Endothelial cell (in vitro differentiated cells): Measurements from ENCODE around the gene PRR16. TPM values are rescaled to one million over a fixed set of nuclear protein-coding genes. Genes with fewer than 3 reads are reported as not detected.

Experiments
- DNase-seq: peaks from one replicate; pipeline ENCODE4 v3.0.0; 2021; ENCODE audit warnings: low spot score
- H3K27ac Mint-ChIP-seq: one replicate; pipeline ENCODE4 v1.8.0; 2021; ENCODE audit warnings: mixed read lengths, inconsistent platforms; ENCODE audit not compliant: unreplicated experiment
- H3K27me3 Mint-ChIP-seq: one replicate; pipeline ENCODE4 v1.8.0; 2021; ENCODE audit warnings: mild to moderate bottlenecking, moderate library complexity, mixed read lengths, inconsistent platforms; ENCODE audit not compliant: unreplicated experiment
- H3K36me3 Mint-ChIP-seq: one replicate; pipeline ENCODE4 v1.8.0; 2021; ENCODE audit warnings: mild to moderate bottlenecking, low read depth, mixed read lengths, inconsistent platforms; ENCODE audit not compliant: unreplicated experiment
- H3K4me1 Mint-ChIP-seq: one replicate; pipeline ENCODE4 v1.8.0; 2021; ENCODE audit warnings: mild to moderate bottlenecking, mixed read lengths, inconsistent platforms; ENCODE audit not compliant: unreplicated experiment
- H3K4me3 Mint-ChIP-seq: one replicate; pipeline ENCODE4 v1.8.0; 2021; ENCODE audit warnings: mild to moderate bottlenecking, mixed read lengths, inconsistent platforms; ENCODE audit not compliant: unreplicated experiment
- H3K9me3 Mint-ChIP-seq: one replicate; pipeline ENCODE4 v1.8.0; 2021; ENCODE audit warnings: mixed read lengths, inconsistent platforms; ENCODE audit not compliant: unreplicated experiment
- total RNA-seq: library from RNA; stranded (reverse); fragmentation: NEBNext Ultra II Directional; extraction: Animal tissue kit (Norgen Biotek cat#: 25700); gene quantifications from one replicate; pipeline ENCODE4 v1.2.1, GENCODE V29; 2021; ENCODE audit not compliant: unreplicated experiment
- TF ChIP-seq, protein P1 (sequence below): fragments of 200-600 bp; sonication (generic); IDR thresholded peaks from one replicate; pipeline ENCODE4 v1.5.0; 2021; ENCODE audit warnings: antibody characterized with exemption; ENCODE audit not compliant: unreplicated experiment

Gene PRR16
- total RNA-seq, 1 donor from 2014 or later, result not detected

DNA sequence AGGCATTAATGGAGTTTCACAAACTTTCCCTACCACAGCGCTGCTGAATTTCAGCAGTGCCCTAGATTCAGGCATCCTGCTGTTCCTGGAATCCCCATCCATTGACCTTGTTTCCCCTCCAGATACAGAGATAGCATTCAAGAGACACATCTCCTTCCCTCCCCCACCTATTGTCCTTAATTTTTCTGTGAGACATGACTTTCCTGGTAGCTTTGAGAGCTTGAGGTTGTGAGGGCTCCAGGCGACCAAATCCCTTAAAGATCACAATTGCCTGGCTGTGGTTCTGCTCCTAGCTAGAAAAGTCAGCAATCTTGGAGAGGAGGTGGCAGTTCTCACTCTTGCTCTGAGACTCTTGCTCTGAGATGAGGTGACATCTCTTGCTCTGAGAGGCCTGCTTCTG, 48.0 kb downstream of the PRR16 start:
- peaks cover 22% of the 10 kb centered on the region for H3K4me1 Mint-ChIP-seq
- TF ChIP-seq, protein P1, sequence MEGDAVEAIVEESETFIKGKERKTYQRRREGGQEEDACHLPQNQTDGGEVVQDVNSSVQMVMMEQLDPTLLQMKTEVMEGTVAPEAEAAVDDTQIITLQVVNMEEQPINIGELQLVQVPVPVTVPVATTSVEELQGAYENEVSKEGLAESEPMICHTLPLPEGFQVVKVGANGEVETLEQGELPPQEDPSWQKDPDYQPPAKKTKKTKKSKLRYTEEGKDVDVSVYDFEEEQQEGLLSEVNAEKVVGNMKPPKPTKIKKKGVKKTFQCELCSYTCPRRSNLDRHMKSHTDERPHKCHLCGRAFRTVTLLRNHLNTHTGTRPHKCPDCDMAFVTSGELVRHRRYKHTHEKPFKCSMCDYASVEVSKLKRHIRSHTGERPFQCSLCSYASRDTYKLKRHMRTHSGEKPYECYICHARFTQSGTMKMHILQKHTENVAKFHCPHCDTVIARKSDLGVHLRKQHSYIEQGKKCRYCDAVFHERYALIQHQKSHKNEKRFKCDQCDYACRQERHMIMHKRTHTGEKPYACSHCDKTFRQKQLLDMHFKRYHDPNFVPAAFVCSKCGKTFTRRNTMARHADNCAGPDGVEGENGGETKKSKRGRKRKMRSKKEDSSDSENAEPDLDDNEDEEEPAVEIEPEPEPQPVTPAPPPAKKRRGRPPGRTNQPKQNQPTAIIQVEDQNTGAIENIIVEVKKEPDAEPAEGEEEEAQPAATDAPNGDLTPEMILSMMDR, result no peak
- DNase-seq, result no peak
- H3K27me3 Mint-ChIP-seq, result no peaks in the 10 kb centered on the region
- no peaks in the 10 kb centered on the region for H3K9me3 Mint-ChIP-seq
- H3K27ac Mint-ChIP-seq, result no peak overlapping the region
- H3K36me3 Mint-ChIP-seq, result no peaks in the 10 kb centered on the region
- no peak overlapping the region for H3K4me3 Mint-ChIP-seq

DNA sequence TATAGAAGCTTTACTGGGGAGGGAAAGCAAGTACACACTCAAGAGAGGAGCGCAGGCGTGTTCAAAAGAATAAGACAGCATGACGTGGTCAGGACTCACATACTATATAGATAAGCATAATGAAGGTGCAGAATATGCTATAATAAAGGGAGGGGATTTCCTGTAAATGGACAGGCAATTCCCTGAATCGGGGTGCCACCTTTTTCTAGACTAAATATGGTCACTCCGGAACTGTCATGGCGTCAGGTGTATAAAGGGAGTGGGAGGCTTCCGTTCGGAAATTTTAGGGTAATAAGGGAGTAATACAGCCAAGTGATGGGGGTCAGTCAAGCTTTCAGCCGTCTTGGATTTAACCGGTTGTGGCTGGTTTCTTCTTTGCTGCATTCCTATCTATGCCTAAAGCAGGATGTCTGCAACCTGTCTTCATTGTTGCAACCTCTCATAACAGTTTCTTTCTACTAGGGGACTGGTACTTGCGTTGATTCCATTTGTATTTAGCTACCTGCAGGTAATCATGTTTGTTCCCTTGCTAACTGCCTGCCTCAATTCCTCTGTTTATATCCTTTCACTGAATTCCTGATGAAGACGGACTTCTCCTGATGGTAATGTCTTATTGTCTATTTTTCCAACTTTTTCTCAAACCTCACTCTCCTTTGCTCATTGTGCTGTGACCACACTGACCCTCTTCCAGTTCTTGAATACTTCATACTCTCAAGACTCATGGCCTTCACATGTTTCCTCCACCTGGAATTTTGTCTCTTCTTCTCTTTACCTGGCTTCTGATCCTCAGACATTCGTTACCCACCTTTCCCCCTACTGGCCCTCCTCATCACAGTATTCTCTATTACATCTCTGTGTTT, 48.9 kb downstream of the PRR16 start:
- TF ChIP-seq, protein P1, result no peak
- H3K27ac Mint-ChIP-seq, result no peak overlapping the region
- H3K9me3 Mint-ChIP-seq, result no peaks in the 10 kb centered on the region
- no peak for DNase-seq
- H3K4me3 Mint-ChIP-seq, result no peak overlapping the region
- H3K4me1 Mint-ChIP-seq, result peaks cover 17% of the 10 kb centered on the region
- no peaks in the 10 kb centered on the region for H3K27me3 Mint-ChIP-seq
- no peaks in the 10 kb centered on the region for H3K36me3 Mint-ChIP-seq

DNA sequence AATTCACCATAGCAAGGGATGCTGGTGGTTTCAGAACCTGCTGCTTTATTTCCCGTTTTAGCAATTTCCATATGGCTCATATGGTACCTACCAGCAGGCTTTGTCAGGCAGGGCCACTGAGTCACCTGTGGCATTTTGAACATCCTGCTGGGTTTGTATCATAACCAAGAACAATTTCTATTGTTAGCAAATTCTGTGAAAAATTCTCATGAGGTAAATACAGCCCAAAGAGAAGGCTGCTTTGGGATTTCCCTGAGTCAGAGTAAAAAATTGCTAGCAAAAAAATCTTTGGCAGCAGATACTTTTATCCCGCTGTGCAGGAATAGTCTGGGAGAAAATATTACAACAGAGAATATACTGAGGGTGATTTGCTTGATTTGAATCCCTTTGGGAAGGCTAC, 52.7 kb downstream of the PRR16 start:
- no peaks in the 10 kb centered on the region for H3K9me3 Mint-ChIP-seq
- no peaks in the 10 kb centered on the region for H3K36me3 Mint-ChIP-seq
- no peak for DNase-seq
- H3K4me3 Mint-ChIP-seq, result no peak overlapping the region
- TF ChIP-seq, protein P1, result no peak
- H3K27me3 Mint-ChIP-seq, result no peaks in the 10 kb centered on the region
- H3K27ac Mint-ChIP-seq, result no peak overlapping the region
- H3K4me1 Mint-ChIP-seq, result peaks cover 9% of the 10 kb centered on the region

DNA sequence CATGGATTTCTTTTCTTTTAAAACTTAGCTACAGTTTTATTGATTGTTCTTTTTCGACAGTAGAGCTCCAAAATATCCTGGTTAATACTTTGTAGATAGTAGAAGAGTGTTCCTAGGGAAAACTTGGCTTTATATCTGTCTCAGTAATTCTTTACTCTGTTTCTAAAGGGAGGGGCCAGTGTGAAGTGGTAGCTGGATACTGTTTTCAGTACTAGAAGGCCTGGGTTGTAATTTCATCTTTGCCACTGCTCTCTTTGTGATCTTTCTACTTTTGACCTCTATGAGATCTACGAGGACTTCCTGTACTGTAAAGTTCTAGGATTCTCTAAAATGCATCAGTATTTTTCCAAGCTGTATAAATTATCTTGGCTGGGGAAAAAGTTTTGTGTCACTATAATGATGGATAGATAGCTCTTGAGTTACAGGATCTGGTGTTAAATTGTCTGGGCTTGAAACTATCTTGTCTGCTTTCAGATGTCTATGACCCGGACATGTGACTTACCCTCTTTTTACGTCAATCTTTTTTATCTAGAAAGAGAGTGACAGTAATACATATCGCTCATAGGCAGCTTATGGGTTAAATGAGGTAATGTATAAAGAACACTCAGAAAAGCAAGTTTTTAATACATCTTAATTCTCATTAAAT, 53.6 kb downstream of the PRR16 start:
- TF ChIP-seq, protein P1, result no peak
- no peak for DNase-seq
- H3K27ac Mint-ChIP-seq, result no peak overlapping the region
- no peaks in the 10 kb centered on the region for H3K4me1 Mint-ChIP-seq
- no peak overlapping the region for H3K4me3 Mint-ChIP-seq
- no peaks in the 10 kb centered on the region for H3K9me3 Mint-ChIP-seq
- H3K27me3 Mint-ChIP-seq, result no peaks in the 10 kb centered on the region
- no peaks in the 10 kb centered on the region for H3K36me3 Mint-ChIP-seq

DNA sequence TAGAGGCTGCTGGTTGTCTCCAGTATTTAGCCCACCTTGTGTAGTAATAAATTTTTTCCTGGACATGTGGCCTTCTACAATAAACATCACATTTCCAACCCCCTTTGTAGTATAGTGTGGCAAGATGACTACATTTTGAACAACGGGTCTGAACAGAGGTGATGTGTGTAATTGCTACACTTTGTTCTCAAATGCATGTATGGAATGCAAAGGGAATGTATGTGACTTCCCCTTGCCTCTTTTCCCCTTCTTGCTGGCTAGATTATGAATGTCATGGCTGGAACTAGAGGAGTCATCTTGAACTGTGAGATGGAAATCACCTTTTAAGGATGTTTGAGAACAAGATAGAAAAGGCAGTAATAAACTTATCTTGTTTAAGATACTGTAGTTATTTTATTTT, 54.5 kb downstream of the PRR16 start:
- TF ChIP-seq, protein P1, result no peak
- no peak overlapping the region for H3K27ac Mint-ChIP-seq
- H3K9me3 Mint-ChIP-seq, result no peaks in the 10 kb centered on the region

More for the DNA sequence above, 54.5 kb downstream of the PRR16 start:
- Mint-ChIP-seq H3K27me3 (no peaks in the 10 kb centered on the region), H3K4me3 (no peak overlapping the region), H3K36me3 (no peaks in the 10 kb centered on the region), H3K4me1 (no peaks in the 10 kb centered on the region)
- no peak for DNase-seq
